GM12872 (cell line): ENCODE measurements around the gene MAPK7.

Experiments
- CTCF ChIP-seq: IDR thresholded peaks from 3 replicates; pipeline ENCODE4 v1.5.1; 2011; ENCODE audit warnings: low read depth, mild to moderate bottlenecking, low read length, moderate library complexity; ENCODE audit not compliant: insufficient read depth

Gene MAPK7

GRCh38 chr17:19386974-19387920 is 8.9 kb downstream of the MAPK7 start, which contains the start of gene MFAP4:
Gene MFAP4 (minus strand): TSS chr17:19387190. CDS start chr17:19387155, 35 bp downstream.
- TF ChIP-seq CTCF: no peak

DNA sequence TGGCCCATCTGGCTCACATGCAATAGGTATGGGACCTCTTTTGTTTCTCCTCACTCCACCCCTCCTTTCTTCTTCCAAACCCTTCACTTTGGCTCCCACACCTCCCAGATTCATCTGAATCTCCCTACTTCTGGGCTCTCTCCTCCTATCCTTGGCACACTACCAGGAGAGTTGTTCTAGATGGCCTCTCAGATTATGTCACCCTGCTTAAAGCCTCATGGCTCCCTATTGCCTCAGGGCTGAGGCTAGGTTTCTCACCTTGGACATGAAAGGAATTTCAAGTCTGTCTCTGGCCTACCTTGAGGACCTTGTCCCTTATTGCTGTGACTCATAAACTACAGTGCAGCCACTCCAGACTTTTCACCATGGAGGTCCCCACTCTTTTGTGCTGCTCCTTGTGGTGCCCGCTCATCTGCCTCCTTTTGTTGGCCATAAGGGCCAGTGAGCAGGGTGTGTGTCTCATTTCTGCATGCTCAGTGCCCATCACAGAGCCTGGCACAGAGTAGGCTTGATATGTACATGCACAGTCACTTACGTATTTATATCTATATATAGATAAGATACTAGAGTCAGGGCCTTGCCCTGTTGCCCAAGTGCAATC is 9.7 kb downstream of the MAPK7 start:
- TF ChIP-seq CTCF: no peak

DNA sequence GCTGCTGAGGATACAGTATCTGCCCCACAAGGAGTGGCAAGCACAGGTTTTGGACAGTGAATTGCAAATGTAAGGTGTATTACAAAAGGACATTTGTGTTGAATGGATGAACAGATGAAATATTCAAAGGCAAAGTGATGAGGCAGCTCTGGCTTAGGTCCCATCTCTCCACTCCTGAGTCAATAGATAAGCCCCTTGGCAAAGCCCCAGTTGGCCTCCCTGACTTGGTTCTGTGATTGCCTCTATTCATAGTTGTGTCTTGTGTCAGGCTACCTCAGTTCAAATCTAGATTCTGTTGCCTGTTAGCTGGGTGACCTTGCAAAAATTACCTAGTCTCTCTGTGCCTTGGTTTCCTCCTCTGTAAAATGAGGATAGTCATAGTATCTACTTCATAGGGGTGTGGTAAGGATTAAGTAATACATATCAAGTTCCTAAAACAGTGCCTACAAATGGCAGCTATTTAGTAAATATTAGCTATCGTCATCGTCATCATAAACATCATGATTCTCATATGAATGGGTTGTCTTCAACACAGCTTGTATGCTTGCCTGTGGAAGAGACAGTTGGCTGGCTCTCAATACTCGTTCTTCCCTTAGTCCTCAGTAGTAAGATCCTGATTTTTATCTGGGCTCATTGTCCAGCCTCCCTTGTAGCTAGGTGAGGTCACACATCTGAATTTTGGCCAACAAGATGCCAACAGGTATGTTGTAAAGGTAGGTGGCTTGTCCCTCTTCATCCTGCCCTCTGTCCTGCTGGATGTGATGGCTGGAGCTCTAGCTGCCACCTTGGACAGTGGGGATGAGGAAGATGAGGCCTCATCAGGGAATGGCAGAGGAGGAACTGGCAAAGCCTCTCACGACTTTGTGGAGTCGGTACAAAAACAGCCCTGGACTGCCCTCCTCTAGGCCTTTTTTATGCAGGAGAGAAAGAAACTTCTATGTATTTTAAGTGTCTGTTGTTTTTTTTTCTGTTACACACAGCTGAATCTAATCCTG is 10.8 kb downstream of the MAPK7 start:
- TF ChIP-seq CTCF: no peak

DNA sequence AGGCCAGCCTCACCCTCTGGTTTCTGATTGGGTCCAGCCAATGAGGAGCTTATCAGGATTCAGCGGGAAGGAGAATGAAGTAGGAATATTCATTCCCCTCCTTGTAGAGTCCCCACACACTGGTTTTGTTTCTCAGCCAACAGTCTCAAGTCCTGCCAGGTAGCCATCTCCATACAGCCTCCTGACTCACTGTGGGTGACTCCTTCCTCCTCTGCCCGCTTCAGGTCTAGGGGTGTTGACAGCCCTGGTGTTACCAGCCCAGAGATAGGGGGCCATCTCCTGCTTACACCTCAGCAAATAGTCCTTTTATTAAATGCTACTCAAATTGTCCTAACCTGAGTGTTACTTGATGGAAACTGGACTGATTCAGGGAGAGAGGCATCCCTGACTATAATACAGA is 12.7 kb downstream of the MAPK7 start:
- no peak for TF ChIP-seq CTCF

GRCh38 chr17:19391432-19391831 is 13.1 kb downstream of the MAPK7 start:
- no peak for TF ChIP-seq CTCF

- TF ChIP-seq CTCF: no peak
These were observed 14.0 kb downstream of the MAPK7 start for GRCh38 chr17:19392303-19392702.

- TF ChIP-seq CTCF: peak; percentile 53; the same call in 2 of the 3 replicates
These were observed 19.3 kb downstream of the MAPK7 start for GRCh38 chr17:19397556-19398041.
